Lower leg skin (tissue), 4 donors: ENCODE results near the gene SLC9C1. TPM values are rescaled to one million over a fixed set of nuclear protein-coding genes. Genes with fewer than 3 reads are reported as not detected.

Experiments used
- DNase-seq, 2 donors: peaks; one replicate each; pipeline ENCODE4 v3.0.0-alpha.2; 2019; ENCODE audit warnings: low spot score in 2 of 2
- H3K4me3 ChIP-seq: fragments of 200-600 bp; sonication (generic); 2 replicates; pipeline ENCODE4 v1.5.1; 2017; ENCODE audit warnings: mild to moderate bottlenecking, low read depth; ENCODE audit not compliant: poor library complexity, severe bottlenecking
- POLR2A ChIP-seq, 2 donors: fragments of 450-650 bp; IDR thresholded peaks; one replicate each; pipeline ENCODE4 v1.6.1; 2016 to 2017; ENCODE audit warnings: antibody characterized with exemption in 2 of 2, mild to moderate bottlenecking in 1 of 2, moderate library complexity in 1 of 2
- whole genome bisulfite sequencing, 2 donors: methylation state at CpG; one replicate each; pipeline ENCODE4 v1.1.5; 2018; 5-methylcytosine and 5-hydroxymethylcytosine counted together
- intact Hi-C: fragments of 100-400 bp; cut with DNase I; formaldehyde crosslinking; loops from one replicate; pipeline ENCODE4 v1.15.0; 2023; ENCODE audit warnings: low total_unique reads
- total RNA-seq, 4 donors: library from RNA; depleted of rRNA; stranded (reverse); fragments of >200 nt; gene quantifications; one replicate each; pipeline ENCODE4 v1.1.0, GENCODE V29; 2016
- TF ChIP-seq, protein P1 (sequence below), 3 donors: fragments of 450-650 bp; IDR thresholded peaks; one replicate each; pipeline ENCODE4 v1.5.1; 2016; ENCODE audit warnings: antibody characterized with exemption in 3 of 3, mild to moderate bottlenecking in 3 of 3, moderate library complexity in 2 of 3

SLC9C1 gene
- total RNA-seq, 4 donors from 2014 or later, result not detected

DNA sequence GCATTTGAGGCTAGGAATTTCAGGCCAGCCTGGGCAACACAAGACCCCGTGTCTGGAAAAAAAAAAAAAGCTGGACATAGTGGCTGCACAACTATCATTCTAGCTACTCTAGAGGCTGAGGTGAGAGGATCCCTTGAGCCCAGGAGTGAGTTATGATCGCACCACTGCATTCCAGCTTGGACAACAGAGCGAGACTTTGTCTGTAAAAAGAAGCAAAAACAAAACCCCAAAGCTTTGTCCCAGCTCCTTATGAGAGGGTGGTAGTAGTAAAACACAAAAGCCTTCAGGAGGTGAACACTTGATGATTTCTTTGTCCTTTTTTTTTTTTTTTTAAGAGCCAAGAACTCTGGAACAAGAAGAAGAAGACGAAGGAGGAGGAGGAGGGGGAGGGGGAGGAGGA, 37.8 kb upstream of the SLC9C1 start:
- TF ChIP-seq, protein P1, sequence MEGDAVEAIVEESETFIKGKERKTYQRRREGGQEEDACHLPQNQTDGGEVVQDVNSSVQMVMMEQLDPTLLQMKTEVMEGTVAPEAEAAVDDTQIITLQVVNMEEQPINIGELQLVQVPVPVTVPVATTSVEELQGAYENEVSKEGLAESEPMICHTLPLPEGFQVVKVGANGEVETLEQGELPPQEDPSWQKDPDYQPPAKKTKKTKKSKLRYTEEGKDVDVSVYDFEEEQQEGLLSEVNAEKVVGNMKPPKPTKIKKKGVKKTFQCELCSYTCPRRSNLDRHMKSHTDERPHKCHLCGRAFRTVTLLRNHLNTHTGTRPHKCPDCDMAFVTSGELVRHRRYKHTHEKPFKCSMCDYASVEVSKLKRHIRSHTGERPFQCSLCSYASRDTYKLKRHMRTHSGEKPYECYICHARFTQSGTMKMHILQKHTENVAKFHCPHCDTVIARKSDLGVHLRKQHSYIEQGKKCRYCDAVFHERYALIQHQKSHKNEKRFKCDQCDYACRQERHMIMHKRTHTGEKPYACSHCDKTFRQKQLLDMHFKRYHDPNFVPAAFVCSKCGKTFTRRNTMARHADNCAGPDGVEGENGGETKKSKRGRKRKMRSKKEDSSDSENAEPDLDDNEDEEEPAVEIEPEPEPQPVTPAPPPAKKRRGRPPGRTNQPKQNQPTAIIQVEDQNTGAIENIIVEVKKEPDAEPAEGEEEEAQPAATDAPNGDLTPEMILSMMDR (IDR thresholded peaks at IDR 0.05), result no peak
- no peak for TF ChIP-seq POLR2A (IDR thresholded peaks at IDR 0.05)
- DNase-seq, result no peak
- intact Hi-C loops, result loop anchor here (10.0 kb wide), 1 partner anchor 193 kb away; no protein-coding TSS in a partner anchor
- 91 to 99% methylated on average over 4 of the region's 4 CpGs for WGBS, 2 donors
- H3K4me3 ChIP-seq, result no peak overlapping the region

DNA sequence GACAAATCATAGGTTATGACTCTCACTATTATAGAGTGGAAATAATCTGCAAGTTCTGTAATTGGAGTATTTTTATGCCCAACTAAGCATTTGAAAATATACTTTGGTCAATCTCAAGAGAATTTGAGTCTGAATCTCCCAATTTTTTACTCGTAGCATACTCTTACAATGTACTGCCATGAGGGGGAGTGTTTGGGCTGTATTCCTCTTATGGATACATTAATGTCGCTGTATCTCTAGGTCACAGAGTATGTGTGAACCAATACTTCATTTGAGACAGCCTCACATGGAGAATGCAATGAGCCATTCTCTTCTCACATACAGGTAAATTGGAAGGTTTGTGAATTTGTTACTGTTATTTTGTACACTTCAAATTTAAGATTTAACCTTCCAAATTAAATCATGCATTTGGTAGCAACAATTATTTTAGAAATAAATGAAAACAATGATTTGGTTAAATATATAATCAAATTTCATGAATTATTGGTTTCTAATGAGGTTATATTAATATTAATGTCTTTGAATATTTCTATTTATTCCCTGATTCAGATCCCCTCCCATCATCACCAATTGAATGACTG, 33.4 kb upstream of the SLC9C1 start:
- 6 to 7% methylated on average over 2 of the region's 2 CpGs for WGBS, 2 donors
- no peak for DNase-seq
- TF ChIP-seq POLR2A (IDR thresholded peaks at IDR 0.05), result no peak
- TF ChIP-seq, protein P1 (IDR thresholded peaks at IDR 0.05), result no peak
- intact Hi-C loops, result loop anchor here (5.0 kb wide), 1 partner anchor 285 kb away; no protein-coding TSS in a partner anchor
- H3K4me3 ChIP-seq, result no peak overlapping the region

DNA sequence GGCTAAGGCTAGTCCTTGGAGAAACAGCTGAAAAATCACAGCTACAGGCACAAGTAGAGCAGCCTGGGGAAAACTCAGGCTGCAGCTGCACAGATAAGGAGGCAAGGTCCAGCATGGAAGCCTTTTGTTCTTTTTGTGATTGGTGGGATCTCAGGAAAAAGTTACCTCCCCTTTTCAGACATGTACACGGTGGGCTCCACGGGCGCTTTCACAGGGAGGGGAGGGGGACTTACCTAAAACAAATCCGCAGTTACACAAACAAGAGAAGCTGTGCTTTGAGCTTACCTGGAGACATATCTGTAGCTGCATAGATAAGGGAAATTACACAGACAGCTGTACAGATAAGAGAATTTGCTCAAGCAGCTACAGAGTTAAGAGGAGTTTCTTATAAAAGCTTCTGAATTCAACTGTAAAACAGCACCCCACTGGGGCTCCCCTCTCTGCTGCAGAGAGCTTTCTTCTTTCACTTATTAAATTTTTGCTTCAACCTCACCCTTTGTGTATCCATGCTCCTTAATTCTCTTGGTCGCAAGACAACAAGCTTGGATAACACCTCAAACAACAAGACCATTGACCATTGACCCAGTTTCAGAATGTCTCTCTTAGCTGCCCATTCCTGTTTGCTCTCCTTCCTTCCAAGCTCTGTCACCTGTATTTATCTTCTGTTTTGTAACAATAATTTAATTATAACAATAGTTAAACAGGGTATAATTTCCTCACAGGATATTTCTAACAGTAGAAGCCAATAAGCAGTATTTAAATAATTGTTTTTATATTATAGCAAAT, 28.0 kb upstream of the SLC9C1 start:
- WGBS, 2 donors, result 62 to 68% methylated on average over 5 of the region's 5 CpGs
- intact Hi-C loops, result no loop called here
- peak in 1 of 2 donors; percentile 18 for DNase-seq
- TF ChIP-seq POLR2A (IDR thresholded peaks at IDR 0.05), result no peak
- TF ChIP-seq, protein P1 (IDR thresholded peaks at IDR 0.05), result no peak
- H3K4me3 ChIP-seq, result no peak overlapping the region

DNA sequence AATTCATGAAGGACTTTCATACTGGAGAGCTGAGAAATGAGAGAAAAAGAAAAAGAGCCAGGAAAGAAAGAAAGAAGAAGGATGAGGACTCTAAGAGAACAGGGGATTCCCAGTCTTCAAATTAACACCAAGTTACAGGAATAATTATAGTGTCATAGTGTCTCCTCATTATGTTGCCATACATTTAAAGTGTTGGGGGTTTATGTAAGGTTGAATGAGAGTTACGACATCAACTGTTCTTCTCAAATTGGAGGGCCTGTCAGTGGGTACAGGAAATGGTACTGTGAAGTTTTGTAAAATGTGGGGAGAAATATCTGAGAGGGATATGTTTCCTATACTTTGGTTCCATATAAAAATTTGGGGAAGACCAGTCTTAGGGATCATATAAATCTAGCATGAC, 26.7 kb upstream of the SLC9C1 start:
- DNase-seq, result no peak
- intact Hi-C loops, result no loop called here
- no peak overlapping the region for H3K4me3 ChIP-seq
- 82 to 86% methylated on average over 1 of the region's 1 CpG for WGBS, 2 donors
- TF ChIP-seq POLR2A (IDR thresholded peaks at IDR 0.05), result no peak
- TF ChIP-seq, protein P1 (IDR thresholded peaks at IDR 0.05), result no peak

DNA sequence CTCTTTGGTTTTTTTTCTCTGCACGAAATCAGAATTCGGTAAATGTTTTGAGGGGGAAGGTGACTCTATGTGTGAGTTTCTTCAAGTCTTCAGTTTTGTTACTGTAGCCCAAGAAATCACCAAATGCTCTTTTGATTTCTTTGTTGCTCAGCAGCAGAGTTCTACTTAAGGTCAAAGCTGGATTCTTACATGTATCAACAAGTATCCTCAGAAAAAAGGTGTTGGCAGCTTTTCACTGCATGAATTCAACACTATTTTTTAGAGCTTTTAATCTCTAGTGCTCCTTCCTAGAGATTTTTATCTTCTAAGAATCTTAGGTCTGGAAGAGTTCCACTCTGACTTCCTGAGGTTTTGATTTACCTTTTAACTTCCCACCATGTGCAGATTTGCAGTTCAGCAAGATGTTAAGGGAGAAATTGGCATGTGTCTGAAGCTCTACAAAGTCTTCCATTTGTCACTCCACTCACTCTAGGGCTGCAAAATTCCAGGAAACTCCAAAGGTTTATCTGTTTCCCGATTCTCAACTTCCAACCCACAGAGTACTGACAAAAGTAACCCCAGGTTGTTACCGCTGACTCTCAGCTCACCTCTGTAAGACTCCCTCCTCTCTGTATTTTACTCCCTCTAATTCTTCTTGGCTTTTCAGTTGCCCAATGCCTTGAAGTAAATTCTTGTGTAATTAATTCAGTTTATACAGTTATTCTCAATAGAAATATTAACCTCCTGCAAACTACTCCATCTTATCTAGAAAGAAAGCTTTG, 25.7 kb upstream of the SLC9C1 start:
- TF ChIP-seq POLR2A (IDR thresholded peaks at IDR 0.05), result no peak
- 45 to 48% methylated on average over 4 of the region's 4 CpGs for WGBS, 2 donors
- intact Hi-C loops, result no loop called here
- H3K4me3 ChIP-seq, result no peak overlapping the region
- DNase-seq, result no peak

DNA sequence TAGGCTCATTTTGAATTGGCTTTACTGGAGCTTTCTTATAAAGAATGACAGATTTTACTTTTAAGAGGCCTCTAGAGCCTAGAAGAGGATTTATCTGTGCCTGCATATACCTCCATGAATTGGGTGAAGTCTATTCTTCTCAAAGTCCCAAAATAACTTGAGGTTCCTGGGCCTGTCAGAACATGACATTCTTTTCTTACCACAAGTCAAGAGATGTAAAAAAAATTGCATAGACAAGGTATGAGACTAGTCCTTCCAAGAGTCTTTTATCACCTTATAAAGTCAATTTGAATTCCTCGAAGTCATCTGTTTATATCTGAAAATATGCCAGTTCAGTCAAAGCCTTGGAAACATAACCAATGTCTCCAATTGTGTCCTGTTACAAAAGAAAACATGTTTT, 21.8 kb upstream of the SLC9C1 start:
- TF ChIP-seq, protein P1 (IDR thresholded peaks at IDR 0.05), result no peak
- no peak for TF ChIP-seq POLR2A (IDR thresholded peaks at IDR 0.05)
- WGBS, 2 donors, result 57 to 60% methylated on average over 1 of the region's 1 CpG
- intact Hi-C loops, result no loop called here

More for the DNA sequence above, 21.8 kb upstream of the SLC9C1 start:
- no peak overlapping the region for H3K4me3 ChIP-seq
- DNase-seq, result no peak
